NB4 (cell line): Measurements from ENCODE around the gene FAM163B.

Source experiments
- CTCF ChIP-seq: IDR thresholded peaks from one replicate; pipeline ENCODE4 v1.5.1; 2012; ENCODE audit warnings: low read depth, low read length
- MYC ChIP-seq: IDR thresholded peaks from 2 replicates; pipeline ENCODE4 v1.6.1; 2011; ENCODE audit warnings: low read depth, low read length
- POLR2A ChIP-seq: IDR thresholded peaks from 2 replicates; pipeline ENCODE4 v1.6.1; 2011; ENCODE audit warnings: mild to moderate bottlenecking; ENCODE audit not compliant: insufficient read length; ENCODE audit errors: extremely low read depth

- TF ChIP-seq CTCF, result no peak
- TF ChIP-seq POLR2A, result no peak
- TF ChIP-seq MYC, result no peak
Measured at GRCh38 chr9:133563291-133563796, 45.8 kb downstream of the FAM163B start.
